SK-N-SH treated with all-trans-retinoic acid at 6 μM for 48 hours (cell line): ENCODE measurements around the gene PTGER2.
A peak's percentile ranks its signal among the peaks of the same experiment; 100 is the strongest.

Experiments
- ATAC-seq: fragments of 200-7000 bp; cut with Tn5 transposase; 3 replicates; pipeline ENCODE4 v1.9.1; 2020; ENCODE audit warnings: mild to moderate bottlenecking, moderate library complexity
- ARNTL ChIP-seq: fragments of 450-650 bp; formaldehyde crosslinking; IDR thresholded peaks from 2 replicates; pipeline ENCODE4 v1.5.0; 2020; ENCODE audit warnings: low read depth, mild to moderate bottlenecking, moderate library complexity, borderline replicate concordance
- BACH2 ChIP-seq: fragments of 250-450 bp; sonication (Bioruptor Pico); IDR thresholded peaks from 2 replicates; pipeline ENCODE4 v1.9.0; 2021; ENCODE audit warnings: mild to moderate bottlenecking, borderline replicate concordance
- CREB5 ChIP-seq: fragments of 250-450 bp; sonication (Bioruptor Pico); IDR thresholded peaks from 2 replicates; pipeline ENCODE4 v1.5.1; 2020; ENCODE audit warnings: low read depth, mild to moderate bottlenecking, moderate library complexity
- CSDC2 ChIP-seq: fragments of 250-450 bp; sonication (Bioruptor Pico); IDR thresholded peaks from 2 replicates; pipeline ENCODE4 v1.5.0; 2020; ENCODE audit warnings: mild to moderate bottlenecking, moderate library complexity
- CSRNP3 ChIP-seq: fragments of 250-450 bp; sonication (Bioruptor Pico); IDR thresholded peaks from 2 replicates; pipeline ENCODE4 v1.5.1; 2021; ENCODE audit warnings: mild to moderate bottlenecking, moderate library complexity
- ESRRG ChIP-seq: fragments of 250-450 bp; sonication (Bioruptor Pico); IDR thresholded peaks from 2 replicates; pipeline ENCODE4 v1.6.1; 2021; ENCODE audit warnings: mild to moderate bottlenecking
- GLIS3 ChIP-seq: fragments of 250-450 bp; sonication (Bioruptor Pico); IDR thresholded peaks from 2 replicates; pipeline ENCODE4 v1.5.0; 2020; ENCODE audit warnings: mild to moderate bottlenecking, moderate library complexity
- ISL1 ChIP-seq: fragments of 250-450 bp; sonication (Bioruptor Pico); IDR thresholded peaks from 2 replicates; pipeline ENCODE4 v2.1.2; 2022; ENCODE audit warnings: mild to moderate bottlenecking, moderate library complexity
- OSR1 ChIP-seq: fragments of 250-450 bp; sonication (Bioruptor Pico); IDR thresholded peaks from 2 replicates; pipeline ENCODE4 v1.8.0; 2022; ENCODE audit warnings: moderate library complexity, mild to moderate bottlenecking, inconsistent platforms
- POU6F1 ChIP-seq: fragments of 250-450 bp; sonication (Bioruptor Pico); IDR thresholded peaks from 2 replicates; pipeline ENCODE4 v1.8.0; 2021; ENCODE audit warnings: low read depth, mild to moderate bottlenecking, moderate library complexity, borderline replicate concordance
- PPARA ChIP-seq: fragments of 250-450 bp; sonication (Bioruptor Pico); IDR thresholded peaks from 2 replicates; pipeline ENCODE4 v1.5.0; 2020; ENCODE audit warnings: mild to moderate bottlenecking, borderline replicate concordance
- RARB ChIP-seq: fragments of 250-450 bp; sonication (Bioruptor Pico); IDR thresholded peaks from 2 replicates; pipeline ENCODE4 v1.8.0; 2021; ENCODE audit warnings: mild to moderate bottlenecking, moderate library complexity
- SNAI2 ChIP-seq: fragments of 250-450 bp; sonication (Bioruptor Pico); IDR thresholded peaks from 2 replicates; pipeline ENCODE4 v1.5.0; 2020; ENCODE audit warnings: mild to moderate bottlenecking, moderate library complexity
- TCF4 ChIP-seq: fragments of 250-450 bp; sonication (Bioruptor Pico); IDR thresholded peaks from 2 replicates; pipeline ENCODE4 v1.8.0; 2021; ENCODE audit warnings: mild to moderate bottlenecking, moderate library complexity, borderline replicate concordance
- TOX ChIP-seq: fragments of 250-450 bp; sonication (Bioruptor Pico); IDR thresholded peaks from 2 replicates; pipeline ENCODE4 v1.8.0; 2021; ENCODE audit warnings: mild to moderate bottlenecking, moderate library complexity, borderline replicate concordance
- TSHZ2 ChIP-seq: fragments of 250-450 bp; sonication (Bioruptor Pico); IDR thresholded peaks from 2 replicates; pipeline ENCODE4 v1.5.0; 2020; ENCODE audit warnings: mild to moderate bottlenecking, moderate library complexity
- ZC3H10 ChIP-seq: fragments of 250-450 bp; sonication (Bioruptor Pico); IDR thresholded peaks from 2 replicates; pipeline ENCODE4 v1.5.1; 2021; ENCODE audit warnings: mild to moderate bottlenecking, moderate library complexity
- ZFP3 ChIP-seq: fragments of 250-450 bp; sonication (Bioruptor Pico); IDR thresholded peaks from 2 replicates; pipeline ENCODE4 v1.5.0; 2020; ENCODE audit warnings: mild to moderate bottlenecking, moderate library complexity
- ZFP30 ChIP-seq: fragments of 450-650 bp; formaldehyde crosslinking; IDR thresholded peaks from 2 replicates; pipeline ENCODE4 v1.5.0; 2022; ENCODE audit warnings: mild to moderate bottlenecking, moderate library complexity
- ZNF565 ChIP-seq: fragments of 450-650 bp; formaldehyde crosslinking; conservative IDR thresholded peaks from 2 replicates; pipeline ENCODE4 v1.5.0; 2020; ENCODE audit warnings: low read depth, mild to moderate bottlenecking, moderate library complexity
- ZNF8 ChIP-seq: fragments of 450-650 bp; formaldehyde crosslinking; IDR thresholded peaks from 2 replicates; pipeline ENCODE4 v1.5.0; 2020; ENCODE audit warnings: mild to moderate bottlenecking, moderate library complexity

The PTGER2 gene

GRCh38 chr14:52354242-52354641 lies 40.1 kb downstream of the PTGER2 start (continued):
- TF ChIP-seq TOX (no peak), ZFP3 (CRISPR knock-in tag) (no peak), GLIS3 (CRISPR knock-in tag) (no peak), ARNTL (CRISPR knock-in tag) (no peak), CSRNP3 (CRISPR knock-in tag) (no peak), ZC3H10 (CRISPR knock-in tag) (no peak), BACH2 (CRISPR knock-in tag) (no peak), ZFP30 (no peak), SNAI2 (CRISPR knock-in tag) (no peak), ISL1 (CRISPR knock-in tag) (no peak)

GRCh38 chr14:52355016-52355431 lies 40.9 kb downstream of the PTGER2 start:
- ATAC-seq = peak; percentile 73
- TF ChIP-seq ESRRG (CRISPR knock-in tag) (no peak), ZFP30 (no peak), GLIS3 (CRISPR knock-in tag) (no peak), TSHZ2 (CRISPR knock-in tag) (no peak), CREB5 (CRISPR knock-in tag) (no peak), ZNF565 (CRISPR knock-in tag) (no peak), BACH2 (CRISPR knock-in tag) (no peak), ARNTL (CRISPR knock-in tag) (no peak), CSDC2 (CRISPR knock-in tag) (no peak)

- ATAC-seq = no peak
- TF ChIP-seq ISL1 (CRISPR knock-in tag) (no peak), TCF4 (no peak), CSRNP3 (CRISPR knock-in tag) (no peak), ZFP3 (CRISPR knock-in tag) (no peak), ZNF8 (no peak), ZFP30 (no peak), TSHZ2 (CRISPR knock-in tag) (no peak), RARB (CRISPR knock-in tag) (no peak), CREB5 (CRISPR knock-in tag) (no peak), ESRRG (CRISPR knock-in tag) (no peak), PPARA (no peak), POU6F1 (CRISPR knock-in tag) (no peak), ARNTL (CRISPR knock-in tag) (no peak), ZC3H10 (CRISPR knock-in tag) (no peak), TOX (no peak), OSR1 (CRISPR knock-in tag) (no peak), CSDC2 (CRISPR knock-in tag) (no peak)
Measured at GRCh38 chr14:52355526-52355925, 41.4 kb downstream of the PTGER2 start.
